Progenitor cell of endocrine pancreas (in vitro differentiated cells): ENCODE measurements around the gene MTUS2. TPM values are rescaled to one million over a fixed set of nuclear protein-coding genes. Genes with fewer than 3 reads are reported as not detected.

ENCODE experiments used
- DNase-seq: peaks from one replicate; pipeline ENCODE4 v3.0.0; 2021; ENCODE audit warnings: low spot score; ENCODE audit not compliant: unreplicated experiment
- H3K27ac Mint-ChIP-seq: 2 replicates; pipeline ENCODE4 v1.8.0; 2021; ENCODE audit warnings: mild to moderate bottlenecking, moderate library complexity, mixed read lengths
- H3K27me3 Mint-ChIP-seq: 2 replicates; pipeline ENCODE4 v1.8.0; 2021; ENCODE audit warnings: mixed read lengths
- H3K36me3 Mint-ChIP-seq: 2 replicates; pipeline ENCODE4 v1.8.0; 2022; ENCODE audit warnings: mixed read lengths; ENCODE audit not compliant: insufficient read depth
- H3K4me1 Mint-ChIP-seq: 2 replicates; pipeline ENCODE4 v1.8.0; 2021; ENCODE audit warnings: low read depth, mixed read lengths
- H3K4me3 Mint-ChIP-seq: 2 replicates; pipeline ENCODE4 v1.8.0; 2021; ENCODE audit warnings: low read depth, mild to moderate bottlenecking, moderate library complexity, mixed read lengths
- H3K9me3 Mint-ChIP-seq: 2 replicates; pipeline ENCODE4 v1.8.0; 2021; ENCODE audit warnings: low read depth, mixed read lengths
- total RNA-seq: library from RNA; stranded (reverse); gene quantifications from 2 replicates; pipeline ENCODE4 v1.2.1, GENCODE V29; 2021
- TF ChIP-seq, protein P1 (sequence below): fragments of 200-600 bp; sonication (generic); IDR thresholded peaks from one replicate; pipeline ENCODE4 v1.5.0; 2021; ENCODE audit warnings: antibody characterized with exemption, mild to moderate bottlenecking; ENCODE audit not compliant: unreplicated experiment

The MTUS2 gene
- total RNA-seq, 1 donor from 2014 or later: 9.3 TPM

DNA sequence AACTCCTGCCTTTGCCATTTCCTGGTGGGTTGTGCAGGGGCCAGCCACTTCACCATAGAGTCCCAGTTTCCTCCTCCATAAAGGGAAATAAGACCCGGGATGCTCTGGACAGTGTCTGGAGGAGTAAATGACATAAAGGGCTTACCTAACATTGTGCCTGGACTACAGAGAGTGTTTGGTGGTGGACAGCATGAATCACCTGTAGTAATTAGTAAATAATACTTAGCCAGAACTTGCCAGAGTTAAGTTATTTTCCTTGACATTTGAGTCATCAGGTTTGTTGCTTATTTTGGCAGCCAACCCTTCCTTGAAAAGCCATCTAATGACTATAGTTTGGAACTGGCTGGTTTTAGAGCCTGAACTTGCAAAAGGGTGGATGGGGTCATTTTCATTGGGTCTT, 616.2 kb downstream of the MTUS2 start:
- H3K36me3 Mint-ChIP-seq: no peaks in the 10 kb centered on the region
- no peak overlapping the region for H3K27ac Mint-ChIP-seq
- no peak for DNase-seq
- H3K9me3 Mint-ChIP-seq: no peaks in the 10 kb centered on the region
- TF ChIP-seq, protein P1, sequence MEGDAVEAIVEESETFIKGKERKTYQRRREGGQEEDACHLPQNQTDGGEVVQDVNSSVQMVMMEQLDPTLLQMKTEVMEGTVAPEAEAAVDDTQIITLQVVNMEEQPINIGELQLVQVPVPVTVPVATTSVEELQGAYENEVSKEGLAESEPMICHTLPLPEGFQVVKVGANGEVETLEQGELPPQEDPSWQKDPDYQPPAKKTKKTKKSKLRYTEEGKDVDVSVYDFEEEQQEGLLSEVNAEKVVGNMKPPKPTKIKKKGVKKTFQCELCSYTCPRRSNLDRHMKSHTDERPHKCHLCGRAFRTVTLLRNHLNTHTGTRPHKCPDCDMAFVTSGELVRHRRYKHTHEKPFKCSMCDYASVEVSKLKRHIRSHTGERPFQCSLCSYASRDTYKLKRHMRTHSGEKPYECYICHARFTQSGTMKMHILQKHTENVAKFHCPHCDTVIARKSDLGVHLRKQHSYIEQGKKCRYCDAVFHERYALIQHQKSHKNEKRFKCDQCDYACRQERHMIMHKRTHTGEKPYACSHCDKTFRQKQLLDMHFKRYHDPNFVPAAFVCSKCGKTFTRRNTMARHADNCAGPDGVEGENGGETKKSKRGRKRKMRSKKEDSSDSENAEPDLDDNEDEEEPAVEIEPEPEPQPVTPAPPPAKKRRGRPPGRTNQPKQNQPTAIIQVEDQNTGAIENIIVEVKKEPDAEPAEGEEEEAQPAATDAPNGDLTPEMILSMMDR: no peak
- H3K4me1 Mint-ChIP-seq: peaks cover 6% of the 10 kb centered on the region
- no peaks in the 10 kb centered on the region for H3K27me3 Mint-ChIP-seq
- H3K4me3 Mint-ChIP-seq: no peak overlapping the region

DNA sequence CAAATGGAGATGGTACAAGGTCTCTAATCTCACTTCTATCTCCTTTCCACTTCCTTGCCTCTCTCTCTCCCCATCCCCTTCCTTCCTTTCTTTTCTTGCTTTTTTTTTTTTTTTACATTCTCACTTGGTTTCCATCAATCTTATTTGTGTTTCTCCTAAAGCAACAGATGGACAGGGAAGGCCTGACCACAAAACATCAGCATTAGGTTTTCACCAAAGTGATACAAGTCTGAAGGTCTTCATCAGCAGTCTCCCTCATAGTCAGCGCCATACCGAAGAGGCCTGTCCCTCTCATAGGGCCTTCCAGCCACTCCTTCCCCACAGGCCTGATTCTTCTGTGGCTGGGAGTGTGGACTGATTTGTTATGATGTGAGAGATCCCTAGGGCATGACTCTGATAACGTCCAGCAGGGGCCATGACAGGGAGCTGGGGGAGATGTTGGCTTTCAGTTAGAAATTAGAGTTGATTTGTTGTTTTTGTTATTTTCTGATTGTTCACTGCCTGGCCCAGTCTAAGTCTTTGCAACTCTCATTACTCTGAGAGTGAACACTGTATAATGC, 616.7 kb downstream of the MTUS2 start:
- no peaks in the 10 kb centered on the region for H3K36me3 Mint-ChIP-seq
- no peak for DNase-seq
- H3K27ac Mint-ChIP-seq: no peak overlapping the region
- no peak overlapping the region for H3K4me3 Mint-ChIP-seq
- H3K4me1 Mint-ChIP-seq: peaks cover 6% of the 10 kb centered on the region
- TF ChIP-seq, protein P1: no peak
- H3K27me3 Mint-ChIP-seq: no peaks in the 10 kb centered on the region
- no peaks in the 10 kb centered on the region for H3K9me3 Mint-ChIP-seq

DNA sequence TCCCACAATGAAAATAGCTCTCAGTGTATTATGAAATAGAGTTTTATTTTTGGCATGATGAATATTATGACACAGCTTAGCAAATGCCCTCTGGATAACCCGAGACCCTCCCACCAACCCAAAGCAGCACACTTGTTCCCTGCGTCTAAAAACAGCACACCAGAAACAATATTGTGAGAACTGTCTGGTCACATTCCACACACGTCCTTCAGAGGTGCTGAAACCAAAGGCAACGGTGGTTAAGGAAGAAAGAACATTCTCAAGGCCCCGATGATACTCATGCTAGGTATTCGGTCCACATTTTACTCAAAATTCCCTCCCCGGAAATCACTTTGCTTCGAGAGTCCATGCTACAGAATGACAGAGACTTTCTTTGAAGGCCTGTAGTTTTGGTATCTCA, 618.6 kb downstream of the MTUS2 start:
- Mint-ChIP-seq H3K4me3 (no peak overlapping the region), H3K36me3 (no peaks in the 10 kb centered on the region), H3K27ac (no peak overlapping the region), H3K27me3 (no peaks in the 10 kb centered on the region), H3K9me3 (no peaks in the 10 kb centered on the region), H3K4me1 (no peaks in the 10 kb centered on the region)
- TF ChIP-seq, protein P1: no peak
- no peak for DNase-seq

DNA sequence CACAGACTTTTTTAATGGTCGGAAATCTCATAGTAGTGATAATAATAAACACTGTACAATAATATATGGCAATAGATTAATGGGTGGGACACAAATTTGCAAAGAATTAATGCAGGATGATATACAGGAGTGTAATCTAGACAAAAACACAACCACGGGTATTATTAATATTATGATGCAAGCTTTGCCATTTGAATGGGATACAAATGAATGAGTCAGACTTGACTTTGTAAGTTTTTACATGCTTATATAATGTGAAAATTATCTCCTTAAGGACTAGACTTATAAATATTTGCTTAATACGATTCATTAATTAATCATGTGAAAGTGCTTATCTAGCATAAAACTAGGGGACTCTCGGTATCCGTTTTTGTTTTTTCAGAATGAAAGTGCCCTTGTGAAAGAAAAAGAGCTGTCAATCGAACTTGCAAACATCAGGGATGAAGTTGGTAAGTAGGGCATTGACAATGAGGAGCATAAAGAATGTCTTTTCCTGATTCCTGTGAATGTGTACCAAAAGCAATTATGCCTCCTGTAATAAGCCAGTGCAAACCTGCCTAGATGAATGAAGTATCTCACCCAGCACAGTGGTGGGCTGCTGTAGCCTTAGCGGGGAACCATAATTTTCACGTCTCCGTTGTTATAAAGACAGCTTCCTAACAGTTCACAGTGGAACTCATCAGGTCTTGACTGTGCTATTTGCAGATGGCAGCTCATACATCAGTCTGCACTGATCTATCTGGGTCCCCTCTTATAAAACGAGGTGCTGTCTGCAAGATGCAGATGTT, 619.7 kb downstream of the MTUS2 start:
- no peak overlapping the region for H3K4me3 Mint-ChIP-seq
- H3K27me3 Mint-ChIP-seq: no peaks in the 10 kb centered on the region
- H3K36me3 Mint-ChIP-seq: no peaks in the 10 kb centered on the region
- H3K9me3 Mint-ChIP-seq: no peaks in the 10 kb centered on the region
- DNase-seq: no peak
- H3K4me1 Mint-ChIP-seq: no peaks in the 10 kb centered on the region
- H3K27ac Mint-ChIP-seq: no peak overlapping the region
- TF ChIP-seq, protein P1: no peak

DNA sequence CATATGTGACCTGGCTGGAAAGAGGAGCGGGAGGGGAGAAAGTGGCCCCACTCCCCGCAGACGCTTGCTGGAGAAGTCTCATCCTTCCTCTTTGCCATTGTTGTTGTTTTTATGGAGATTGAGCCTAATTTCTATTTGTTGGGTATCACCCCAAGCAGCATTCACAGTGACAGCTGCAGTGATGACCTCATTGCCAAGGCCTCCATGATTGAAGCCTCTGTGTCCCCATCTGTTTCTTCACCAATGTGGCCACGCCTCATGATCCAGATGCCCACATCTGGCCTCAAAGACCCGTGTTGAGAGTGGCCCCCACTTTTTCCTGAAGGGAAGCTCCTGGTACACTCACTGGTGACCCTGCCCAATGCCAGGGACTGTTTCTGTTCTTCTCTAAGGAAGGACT, 621.2 kb downstream of the MTUS2 start:
- DNase-seq: no peak
- H3K36me3 Mint-ChIP-seq: no peaks in the 10 kb centered on the region
- H3K27me3 Mint-ChIP-seq: no peaks in the 10 kb centered on the region
- H3K9me3 Mint-ChIP-seq: no peaks in the 10 kb centered on the region
- TF ChIP-seq, protein P1: no peak
- H3K4me3 Mint-ChIP-seq: no peak overlapping the region
- H3K27ac Mint-ChIP-seq: no peak overlapping the region
- H3K4me1 Mint-ChIP-seq: no peaks in the 10 kb centered on the region
